NOMO-1 (cell line): ENCODE results near the gene CX3CL1.
"Not testable (repeated sequence)": the region's sequence is repeated elsewhere in the genome, so short reads cannot be mapped to it uniquely, and the experiment has no call there.

Experiments used
- DNase-seq, 2 experiments: peaks; one replicate each; lab custom pipeline; 2025; ENCODE audit not compliant: unreplicated experiment in 2 of 2; lab: John Stamatoyannopoulos, UW

CX3CL1 gene

GRCh38 chr16:57356547-57356946 lies 15.7 kb upstream of the CX3CL1 start:
- no peak for DNase-seq

- peak; percentile 74 to 77 for DNase-seq
Observed at GRCh38 chr16:57357330-57358085, 14.8 kb upstream of the CX3CL1 start.

GRCh38 chr16:57358086-57358420 lies 14.2 kb upstream of the CX3CL1 start:
- no peak for DNase-seq

- DNase-seq = peak in 1 of 2 experiments; percentile 27
Observed at GRCh38 chr16:57358527-57359095, 13.7 kb upstream of the CX3CL1 start, which contains the start of gene CCL22. CCL22 (plus strand) TSS chr16:57358783; CDS start chr16:57358817, 34 bp downstream.

- no peak for DNase-seq
Observed at GRCh38 chr16:57360321-57360935, 11.9 kb upstream of the CX3CL1 start.

- DNase-seq = no peak
Observed at GRCh38 chr16:57361404-57361803, 10.9 kb upstream of the CX3CL1 start.

GRCh38 chr16:57364143-57364542 lies 8.1 kb upstream of the CX3CL1 start:
- no peak for DNase-seq

- DNase-seq = no peak
Observed at GRCh38 chr16:57366544-57367040, 5.7 kb upstream of the CX3CL1 start.

- no peak for DNase-seq
Observed at GRCh38 chr16:57367116-57367752, 5.1 kb upstream of the CX3CL1 start.

- DNase-seq = no peak
Observed at GRCh38 chr16:57371494-57372371, 557 bp upstream of the CX3CL1 start.

- DNase-seq = no peak
Observed at GRCh38 chr16:57373117-57373947, 1.0 kb downstream of the CX3CL1 start.

GRCh38 chr16:57374067-57374534 lies 1.8 kb downstream of the CX3CL1 start:
- no peak for DNase-seq

- not testable (repeated sequence) for DNase-seq
Observed at GRCh38 chr16:57374925-57375465, 2.7 kb downstream of the CX3CL1 start.

- no peak for DNase-seq
Observed at GRCh38 chr16:57376313-57376818, 4.1 kb downstream of the CX3CL1 start.

GRCh38 chr16:57377080-57377841 lies 5.0 kb downstream of the CX3CL1 start:
- no peak for DNase-seq

GRCh38 chr16:57379579-57379978 lies 7.3 kb downstream of the CX3CL1 start:
- no peak for DNase-seq

GRCh38 chr16:57380671-57381462 lies 8.6 kb downstream of the CX3CL1 start:
- no peak for DNase-seq
